ENCODE measurements around the gene IFT81. TPM values are rescaled to one million over a fixed set of nuclear protein-coding genes. Genes with fewer than 3 reads are reported as not detected.

Gene IFT81
- polyA plus RNA-seq, 6 donors from 2014 or later = 0.84 to 1.9 (median 1.4) TPM; not detected in 1

- H3K4me1 Mint-ChIP-seq = peaks cover 0 to 5% (median 4%) of the 10 kb centered on the region in 3 donors
- H3K27ac Mint-ChIP-seq = no peak overlapping the region
- H3K4me3 Mint-ChIP-seq = no peak overlapping the region
- no peaks in the 10 kb centered on the region for H3K9me3 Mint-ChIP-seq
- no peaks in the 10 kb centered on the region for H3K27me3 Mint-ChIP-seq
- ATAC-seq (ENCODE audit: low read depth in 2 of 2) (no peak), DNase-seq (no peak)
- no peaks in the 10 kb centered on the region for H3K36me3 Mint-ChIP-seq
Observed at GRCh38 chr12:110235383-110235782, 111.2 kb downstream of the IFT81 start.

GRCh38 chr12:110243227-110243626 lies 119.1 kb downstream of the IFT81 start:
- DNase-seq (no peak), ATAC-seq (ENCODE audit: low read depth in 2 of 2) (no peak)
- Mint-ChIP-seq H3K27me3 (no peaks in the 10 kb centered on the region), H3K4me3 (no peak overlapping the region), H3K4me1 (peaks cover 7 to 16% (median 10%) of the 10 kb centered on the region in 3 donors), H3K36me3 (no peaks in the 10 kb centered on the region), H3K9me3 (no peaks in the 10 kb centered on the region), H3K27ac (no peak overlapping the region)

- Mint-ChIP-seq H3K4me3 (no peak overlapping the region), H3K27me3 (no peaks in the 10 kb centered on the region), H3K36me3 (no peaks in the 10 kb centered on the region), H3K27ac (peak overlapping the region in 1 of 6 donors; percentile 36), H3K4me1 (peaks cover 7 to 16% (median 10%) of the 10 kb centered on the region in 3 donors), H3K9me3 (no peaks in the 10 kb centered on the region)
- DNase-seq = no peak
- ATAC-seq (ENCODE audit: low read depth in 2 of 2) = no peak
Observed at GRCh38 chr12:110244372-110244771, 120.2 kb downstream of the IFT81 start.

GRCh38 chr12:110244829-110245228 lies 120.7 kb downstream of the IFT81 start:
- Mint-ChIP-seq H3K4me1 (peaks cover 7 to 16% (median 10%) of the 10 kb centered on the region in 3 donors), H3K27ac (peak overlapping the region in 2 of 6 donors; percentile 36 to 76), H3K27me3 (no peaks in the 10 kb centered on the region), H3K36me3 (no peaks in the 10 kb centered on the region), H3K9me3 (no peaks in the 10 kb centered on the region), H3K4me3 (peak overlapping the region in 1 of 8 donors; percentile 31)
- DNase-seq (no peak), ATAC-seq (ENCODE audit: low read depth in 2 of 2) (no peak)

GRCh38 chr12:110245369-110245772 lies 121.2 kb downstream of the IFT81 start:
- H3K9me3 Mint-ChIP-seq = no peaks in the 10 kb centered on the region
- peak overlapping the region in 2 of 6 donors; percentile 20 to 76 for H3K27ac Mint-ChIP-seq
- no peak overlapping the region for H3K4me3 Mint-ChIP-seq
- H3K27me3 Mint-ChIP-seq = no peaks in the 10 kb centered on the region
- ATAC-seq (ENCODE audit: low read depth in 2 of 2) (peak; percentile 70 to 85), DNase-seq (peak; percentile 37)
- no peaks in the 10 kb centered on the region for H3K36me3 Mint-ChIP-seq
- H3K4me1 Mint-ChIP-seq = peaks cover 7 to 16% (median 10%) of the 10 kb centered on the region in 3 donors

GRCh38 chr12:110246636-110247339 lies 122.6 kb downstream of the IFT81 start:
- H3K27ac Mint-ChIP-seq = peak overlapping the region in 4 of 6 donors; percentile 8 to 91 (median 73)
- H3K9me3 Mint-ChIP-seq = no peaks in the 10 kb centered on the region

GRCh38 chr12:110247340-110248095 lies 123.4 kb downstream of the IFT81 start:
- H3K27ac Mint-ChIP-seq = no peak overlapping the region
- no peaks in the 10 kb centered on the region for H3K9me3 Mint-ChIP-seq
- no peaks in the 10 kb centered on the region for H3K27me3 Mint-ChIP-seq
- peaks cover 7 to 16% (median 10%) of the 10 kb centered on the region in 3 donors for H3K4me1 Mint-ChIP-seq
- DNase-seq (no peak), ATAC-seq (ENCODE audit: low read depth in 2 of 2) (no peak)
- H3K36me3 Mint-ChIP-seq = no peaks in the 10 kb centered on the region
- H3K4me3 Mint-ChIP-seq = no peak overlapping the region

More at GRCh38 chr12:110246636-110247339, 122.6 kb downstream of the IFT81 start:
- Mint-ChIP-seq H3K4me1 (peaks cover 7 to 16% (median 10%) of the 10 kb centered on the region in 3 donors), H3K27me3 (no peaks in the 10 kb centered on the region), H3K4me3 (no peak overlapping the region), H3K36me3 (no peaks in the 10 kb centered on the region)
- DNase-seq (no peak), ATAC-seq (ENCODE audit: low read depth in 2 of 2) (no peak)

GRCh38 chr12:110248096-110248447 lies 123.9 kb downstream of the IFT81 start:
- Mint-ChIP-seq H3K4me1 (peaks cover 7 to 16% (median 10%) of the 10 kb centered on the region in 3 donors), H3K4me3 (no peak overlapping the region), H3K36me3 (no peaks in the 10 kb centered on the region), H3K27me3 (no peaks in the 10 kb centered on the region), H3K27ac (peak overlapping the region in 1 of 6 donors; percentile 28), H3K9me3 (no peaks in the 10 kb centered on the region)
- ATAC-seq (ENCODE audit: low read depth in 2 of 2) (no peak), DNase-seq (no peak)

GRCh38 chr12:110249105-110249504 lies 124.9 kb downstream of the IFT81 start:
- Mint-ChIP-seq H3K27me3 (no peaks in the 10 kb centered on the region), H3K36me3 (no peaks in the 10 kb centered on the region), H3K27ac (peak overlapping the region in 1 of 6 donors; percentile 32), H3K4me1 (peaks cover 7 to 16% (median 10%) of the 10 kb centered on the region in 3 donors), H3K9me3 (no peaks in the 10 kb centered on the region), H3K4me3 (no peak overlapping the region)
- no peak for ATAC-seq (ENCODE audit: low read depth in 2 of 2)
- no peak for DNase-seq

GRCh38 chr12:110249716-110250225 lies 125.6 kb downstream of the IFT81 start:
- no peak overlapping the region for H3K4me3 Mint-ChIP-seq
- H3K4me1 Mint-ChIP-seq = peaks cover 7 to 10% (median 10%) of the 10 kb centered on the region in 3 donors
- no peaks in the 10 kb centered on the region for H3K9me3 Mint-ChIP-seq
- H3K27me3 Mint-ChIP-seq = no peaks in the 10 kb centered on the region
- no peak for DNase-seq
- H3K36me3 Mint-ChIP-seq = no peaks in the 10 kb centered on the region
- ATAC-seq (ENCODE audit: low read depth in 2 of 2) = no peak
- H3K27ac Mint-ChIP-seq = peak overlapping the region in 2 of 6 donors; percentile 41 to 72

- no peak overlapping the region for H3K4me3 Mint-ChIP-seq
- no peaks in the 10 kb centered on the region for H3K36me3 Mint-ChIP-seq
- H3K27ac Mint-ChIP-seq = no peak overlapping the region
- DNase-seq (no peak), ATAC-seq (ENCODE audit: low read depth in 2 of 2) (no peak)
- H3K4me1 Mint-ChIP-seq = no peaks in the 10 kb centered on the region
- no peaks in the 10 kb centered on the region for H3K9me3 Mint-ChIP-seq
- no peaks in the 10 kb centered on the region for H3K27me3 Mint-ChIP-seq
Observed at GRCh38 chr12:110251381-110251780, 127.2 kb downstream of the IFT81 start.

GRCh38 chr12:110252716-110253115 lies 128.6 kb downstream of the IFT81 start:
- ATAC-seq (ENCODE audit: low read depth in 2 of 2) (no peak), DNase-seq (no peak)
- no peaks in the 10 kb centered on the region for H3K36me3 Mint-ChIP-seq
- no peaks in the 10 kb centered on the region for H3K4me1 Mint-ChIP-seq
- no peak overlapping the region for H3K27ac Mint-ChIP-seq
- no peaks in the 10 kb centered on the region for H3K27me3 Mint-ChIP-seq
- H3K9me3 Mint-ChIP-seq = no peaks in the 10 kb centered on the region
- no peak overlapping the region for H3K4me3 Mint-ChIP-seq

- ATAC-seq (ENCODE audit: low read depth in 2 of 2) = no peak
- H3K4me3 Mint-ChIP-seq = no peak overlapping the region
- no peak for DNase-seq
- no peaks in the 10 kb centered on the region for H3K9me3 Mint-ChIP-seq
- no peaks in the 10 kb centered on the region for H3K27me3 Mint-ChIP-seq
- H3K27ac Mint-ChIP-seq = no peak overlapping the region
- H3K36me3 Mint-ChIP-seq = no peaks in the 10 kb centered on the region
- no peaks in the 10 kb centered on the region for H3K4me1 Mint-ChIP-seq
Observed at GRCh38 chr12:110253176-110253575, 129.0 kb downstream of the IFT81 start.
